ENCODE results near the gene STXBP6. TPM values are rescaled to one million over a fixed set of nuclear protein-coding genes. Genes with fewer than 3 reads are reported as not detected.
A peak's percentile ranks its signal among the peaks of the same experiment; 100 is the strongest.

Gene STXBP6
- total RNA-seq, 1 experiment from 2014 or later, result 5.3 TPM

DNA sequence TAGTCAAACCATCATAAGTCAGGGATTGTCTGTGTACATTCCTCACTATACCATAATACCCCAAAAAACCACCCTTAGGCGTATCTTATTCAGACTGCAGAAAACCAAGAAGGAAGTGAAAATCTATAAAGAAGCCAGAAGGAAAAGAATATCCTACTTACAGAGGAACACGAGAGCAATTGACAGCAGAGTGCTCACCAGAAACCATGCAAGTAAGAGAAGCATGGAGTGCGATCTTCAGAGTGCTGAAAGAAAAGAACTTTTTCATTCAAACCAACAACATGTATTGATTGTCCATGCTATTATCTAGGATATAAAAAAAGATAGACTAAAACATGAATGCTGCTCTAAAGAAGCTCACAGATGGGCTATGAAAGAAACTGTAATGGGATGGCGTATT is 50.8 kb downstream of the STXBP6 start:
- Histone ChIP-seq H3K27ac (ENCODE audit: low read depth, low read length, poor library complexity, severe bottlenecking) (no peak overlapping the region), H3K4me3 (ENCODE audit: low read depth, low read length, poor library complexity, severe bottlenecking) (no peak overlapping the region), H3K4me1 (ENCODE audit: insufficient read depth, low read length, poor library complexity, severe bottlenecking) (peaks cover 9% of the 10 kb centered on the region), H3K9me3 (ENCODE audit: low read depth, low read length, poor library complexity, severe bottlenecking) (no peaks in the 10 kb centered on the region), H3K27me3 (replicated peaks; ENCODE audit: insufficient read depth, low read depth, low read length, poor library complexity) (no peaks in the 10 kb centered on the region), H3K36me3 (ENCODE audit: insufficient read depth, low read length, poor library complexity, severe bottlenecking) (no peaks in the 10 kb centered on the region)
- BruUV-seq (replicated peaks), result no TSS peak
- POLR2A ChIA-PET (ENCODE audit: low non-redundant PET), result no interaction called here
- DNase-seq (ENCODE audit: low spot score), result no peak
- TF ChIP-seq, protein P1, sequence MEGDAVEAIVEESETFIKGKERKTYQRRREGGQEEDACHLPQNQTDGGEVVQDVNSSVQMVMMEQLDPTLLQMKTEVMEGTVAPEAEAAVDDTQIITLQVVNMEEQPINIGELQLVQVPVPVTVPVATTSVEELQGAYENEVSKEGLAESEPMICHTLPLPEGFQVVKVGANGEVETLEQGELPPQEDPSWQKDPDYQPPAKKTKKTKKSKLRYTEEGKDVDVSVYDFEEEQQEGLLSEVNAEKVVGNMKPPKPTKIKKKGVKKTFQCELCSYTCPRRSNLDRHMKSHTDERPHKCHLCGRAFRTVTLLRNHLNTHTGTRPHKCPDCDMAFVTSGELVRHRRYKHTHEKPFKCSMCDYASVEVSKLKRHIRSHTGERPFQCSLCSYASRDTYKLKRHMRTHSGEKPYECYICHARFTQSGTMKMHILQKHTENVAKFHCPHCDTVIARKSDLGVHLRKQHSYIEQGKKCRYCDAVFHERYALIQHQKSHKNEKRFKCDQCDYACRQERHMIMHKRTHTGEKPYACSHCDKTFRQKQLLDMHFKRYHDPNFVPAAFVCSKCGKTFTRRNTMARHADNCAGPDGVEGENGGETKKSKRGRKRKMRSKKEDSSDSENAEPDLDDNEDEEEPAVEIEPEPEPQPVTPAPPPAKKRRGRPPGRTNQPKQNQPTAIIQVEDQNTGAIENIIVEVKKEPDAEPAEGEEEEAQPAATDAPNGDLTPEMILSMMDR (conservative IDR thresholded peaks at IDR 0.05; ENCODE audit: low read depth, low read length), result no peak
- no peak for TF ChIP-seq EZH2 (IDR thresholded peaks at IDR 0.05; ENCODE audit: borderline replicate concordance, low read depth, low read length, poor library complexity, severe bottlenecking)
- CTCF ChIA-PET, result no interaction called here
- intact Hi-C loops (cut with micrococcal nuclease; ENCODE audit: unreplicated experiment), result no loop called here

DNA sequence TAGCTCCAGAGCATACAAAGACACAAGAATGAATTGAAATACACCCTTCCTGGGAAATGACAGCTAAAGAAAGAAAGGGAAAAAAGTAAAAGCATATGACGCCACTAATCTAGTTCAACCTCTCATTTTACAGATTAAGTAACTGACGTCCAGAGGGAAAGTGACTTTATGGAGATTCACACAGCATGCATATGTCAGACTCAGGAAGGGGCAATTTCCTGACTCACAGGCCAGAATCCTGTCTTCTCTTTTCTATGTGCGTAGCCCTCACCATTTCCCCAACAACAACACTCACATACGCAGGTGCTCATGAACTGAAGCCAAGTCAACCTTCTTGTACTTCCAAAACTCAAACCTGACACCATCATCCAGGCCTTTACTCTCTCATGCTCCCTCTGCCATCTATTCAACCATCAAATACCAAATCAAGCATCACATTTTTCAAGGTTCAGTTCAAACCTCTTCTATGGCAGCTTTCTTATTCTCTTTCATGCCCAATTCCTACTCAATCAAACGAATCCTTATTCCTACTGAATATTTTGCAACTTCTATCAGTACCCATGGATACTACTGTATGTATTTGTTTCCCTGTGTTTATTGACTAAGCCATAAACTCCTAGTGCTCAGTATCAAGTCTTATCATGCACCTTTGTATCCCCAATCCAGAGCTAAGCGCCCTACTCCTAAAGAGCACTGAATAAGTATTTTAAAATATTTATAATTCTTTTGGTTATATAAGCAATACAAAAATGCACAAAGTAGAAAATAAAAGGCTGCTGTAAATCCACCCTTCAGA is 52.8 kb downstream of the STXBP6 start:
- TF ChIP-seq, protein P1 (conservative IDR thresholded peaks at IDR 0.05; ENCODE audit: low read depth, low read length), result no peak
- TF ChIP-seq EZH2 (IDR thresholded peaks at IDR 0.05; ENCODE audit: borderline replicate concordance, low read depth, low read length, poor library complexity, severe bottlenecking), result no peak
- no peaks in the 10 kb centered on the region for H3K27me3 ChIP-seq (replicated peaks; ENCODE audit: insufficient read depth, low read depth, low read length, poor library complexity)
- no peaks in the 10 kb centered on the region for H3K36me3 ChIP-seq (ENCODE audit: insufficient read depth, low read length, poor library complexity, severe bottlenecking)
- CTCF ChIA-PET, result no interaction called here
- POLR2A ChIA-PET (ENCODE audit: low non-redundant PET), result no interaction called here
- DNase-seq (ENCODE audit: low spot score), result peak; percentile 59
- BruUV-seq (replicated peaks), result no TSS peak
- no peak overlapping the region for H3K4me3 ChIP-seq (ENCODE audit: low read depth, low read length, poor library complexity, severe bottlenecking)
- intact Hi-C loops (cut with micrococcal nuclease; ENCODE audit: unreplicated experiment), result no loop called here
- H3K9me3 ChIP-seq (ENCODE audit: low read depth, low read length, poor library complexity, severe bottlenecking), result no peaks in the 10 kb centered on the region
- no peaks in the 10 kb centered on the region for H3K4me1 ChIP-seq (ENCODE audit: insufficient read depth, low read length, poor library complexity, severe bottlenecking)
- no peak overlapping the region for H3K27ac ChIP-seq (ENCODE audit: low read depth, low read length, poor library complexity, severe bottlenecking)

DNA sequence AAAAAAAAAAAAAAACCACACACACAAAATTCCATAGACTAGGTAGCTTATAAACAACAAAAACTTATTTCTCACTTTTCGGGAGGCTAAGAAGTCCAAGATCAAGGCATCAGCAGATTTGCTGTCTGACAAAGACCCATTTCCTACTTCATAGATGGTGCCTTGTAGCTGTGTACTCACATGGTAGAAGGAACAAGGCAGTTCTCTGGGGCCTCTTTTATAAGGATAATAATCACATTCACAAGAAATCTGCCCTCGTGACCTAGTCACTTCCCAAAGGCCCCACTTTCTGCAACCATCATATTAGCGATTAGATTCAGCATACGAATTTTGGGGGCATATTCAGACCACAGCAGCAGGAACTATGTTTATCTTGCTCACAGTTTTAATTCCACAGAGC is 54.9 kb downstream of the STXBP6 start:
- DNase-seq (ENCODE audit: low spot score), result no peak
- Histone ChIP-seq H3K4me3 (ENCODE audit: low read depth, low read length, poor library complexity, severe bottlenecking) (no peak overlapping the region), H3K36me3 (ENCODE audit: insufficient read depth, low read length, poor library complexity, severe bottlenecking) (no peaks in the 10 kb centered on the region), H3K9me3 (ENCODE audit: low read depth, low read length, poor library complexity, severe bottlenecking) (no peaks in the 10 kb centered on the region), H3K27ac (ENCODE audit: low read depth, low read length, poor library complexity, severe bottlenecking) (no peak overlapping the region), H3K4me1 (ENCODE audit: insufficient read depth, low read length, poor library complexity, severe bottlenecking) (no peaks in the 10 kb centered on the region), H3K27me3 (replicated peaks; ENCODE audit: insufficient read depth, low read depth, low read length, poor library complexity) (no peaks in the 10 kb centered on the region)
- ChIA-PET CTCF (no interaction called here), POLR2A (ENCODE audit: low non-redundant PET) (no interaction called here)
- no TSS peak for BruUV-seq (replicated peaks)
- intact Hi-C loops (cut with micrococcal nuclease; ENCODE audit: unreplicated experiment), result no loop called here
- TF ChIP-seq EZH2 (IDR thresholded peaks at IDR 0.05; ENCODE audit: borderline replicate concordance, low read depth, low read length, poor library complexity, severe bottlenecking), result no peak
- TF ChIP-seq, protein P1 (conservative IDR thresholded peaks at IDR 0.05; ENCODE audit: low read depth, low read length), result no peak
